SK-N-SH (cell line): ENCODE results near the gene GDPD2. TPM values are rescaled to one million over a fixed set of nuclear protein-coding genes. Genes with fewer than 3 reads are reported as not detected.
A peak's percentile ranks its signal among the peaks of the same experiment; 100 is the strongest.

Experiments used
- CTCF ChIA-PET: fragments of 300-600, 350-600 bp; formaldehyde crosslinking; extraction: SDS; loops from one replicate; lab custom pipeline; 2021; lab: Yijun Ruan, JAX
- POLR2A ChIA-PET: fragments of 350-600 bp; sonication (Branson Sonifier 250); formaldehyde crosslinking; extraction: SDS; loops from one replicate; lab custom pipeline; 2020; ENCODE audit warnings: antibody characterized with exemption, inconsistent platforms; lab: Yijun Ruan, JAX
- DNase-seq: peaks from one replicate; pipeline ENCODE4 v3.0.0; 2012
- H2AFZ ChIP-seq: fragments of 200-600 bp; sonication (generic); 2 replicates; pipeline ENCODE4 v1.8.1; 2016; ENCODE audit warnings: antibody characterized with exemption, mild to moderate bottlenecking, low read depth
- H3F3A ChIP-seq: fragments of 200-600 bp; sonication (generic); replicated peaks from 2 replicates; pipeline ENCODE3; 2016; ENCODE audit warnings: antibody characterized with exemption, mild to moderate bottlenecking; ENCODE audit not compliant: insufficient read depth
- H3K27ac ChIP-seq, 2 experiments: fragments of 200-500 bp in 1 of 2; fragments of 200-600 bp in 1 of 2; sonication (Bioruptor generic) in 1 of 2; sonication (generic), shearing (Covaris generic) in 1 of 2; 2 replicates each; pipeline versions ENCODE4 v1.5.1 to v1.6.1; 2014 to 2016; ENCODE audit warnings: low read depth in 2 of 2, inconsistent platforms in 1 of 2, low read length in 1 of 2, mild to moderate bottlenecking in 1 of 2, mixed read lengths in 1 of 2
- H3K27me3 ChIP-seq: fragments of 200-600 bp; sonication (generic), shearing (Covaris generic); 2 replicates; pipeline ENCODE4 v1.6.1; 2016; ENCODE audit warnings: mixed run types; ENCODE audit not compliant: insufficient read depth
- H3K36me3 ChIP-seq, 2 experiments: fragments of 200-500 bp in 1 of 2; fragments of 200-600 bp in 1 of 2; sonication (Bioruptor generic) in 1 of 2; sonication (generic) in 1 of 2; replicated peaks in 1 of 2; 2 replicates each; pipeline versions ENCODE3 to v1.5.1; 2014 to 2016; ENCODE audit warnings: low read length in 1 of 2, mild to moderate bottlenecking in 1 of 2; ENCODE audit not compliant: insufficient read depth in 2 of 2, control insufficient read depth in 1 of 2
- H3K4me1 ChIP-seq, 2 experiments: fragments of 200-500 bp in 1 of 2; fragments of 200-600 bp in 1 of 2; sonication (Bioruptor generic) in 1 of 2; sonication (generic), shearing (Covaris generic) in 1 of 2; 2 replicates each; pipeline versions ENCODE4 v1.5.1 to v1.6.1; 2014 to 2016; ENCODE audit warnings: low read depth in 1 of 2, low read length in 1 of 2, mixed run types in 1 of 2; ENCODE audit not compliant: insufficient read depth in 2 of 2, control insufficient read depth in 1 of 2
- H3K4me2 ChIP-seq: fragments of 200-600 bp; sonication (generic), shearing (Covaris generic); 2 replicates; pipeline ENCODE4 v1.6.1; 2017; ENCODE audit warnings: mixed run types
- H3K4me3 ChIP-seq, 2 experiments: fragments of 200-500 bp in 1 of 2; fragments of 200-600 bp in 1 of 2; sonication (Bioruptor generic) in 1 of 2; sonication (generic), shearing (Covaris generic) in 1 of 2; 2 replicates each; pipeline versions ENCODE4 v1.5.1 to v1.8.1; 2014 to 2016; ENCODE audit warnings: low read depth in 2 of 2, inconsistent platforms in 1 of 2, low read length in 1 of 2, mild to moderate bottlenecking in 1 of 2, mixed read lengths in 1 of 2, moderate library complexity in 1 of 2
- H3K79me2 ChIP-seq: fragments of 200-600 bp; sonication (generic); 2 replicates; pipeline ENCODE4 v1.8.1; 2017; ENCODE audit warnings: mild to moderate bottlenecking; ENCODE audit not compliant: insufficient read depth
- H3K9ac ChIP-seq: fragments of 200-600 bp; sonication (generic); 2 replicates; pipeline ENCODE4 v1.6.1; 2017; ENCODE audit warnings: mixed run types
- H3K9me2 ChIP-seq: fragments of 200-600 bp; sonication (generic); 2 replicates; pipeline ENCODE4 v1.6.1; 2017; ENCODE audit warnings: mixed run types
- H3K9me3 ChIP-seq: fragments of 200-600 bp; sonication (generic); 2 replicates; pipeline ENCODE4 v1.6.1; 2017; ENCODE audit warnings: mixed run types, mild to moderate bottlenecking, moderate library complexity
- H4K20me1 ChIP-seq: fragments of 200-600 bp; sonication (generic); 2 replicates; pipeline ENCODE4 v1.6.1; 2017; ENCODE audit warnings: mild to moderate bottlenecking, mixed run types; ENCODE audit not compliant: insufficient read depth
- CHD2 ChIP-seq: fragments of 150-350 bp; IDR thresholded peaks from 2 replicates; pipeline ENCODE4 v1.6.1; 2018; ENCODE audit warnings: low read length; ENCODE audit not compliant: partially characterized antibody
- CTCF ChIP-seq: fragments of 200-600 bp; sonication (generic); IDR thresholded peaks from 2 replicates; pipeline ENCODE4 v1.6.1; 2017; ENCODE audit warnings: antibody characterized with exemption, mild to moderate bottlenecking, moderate library complexity
- ELF1 ChIP-seq: IDR thresholded peaks from 2 replicates; pipeline ENCODE4 v1.4.0; 2012
- FOSL2 ChIP-seq: IDR thresholded peaks from 2 replicates; pipeline ENCODE4 v1.4.0; 2012; ENCODE audit warnings: low read depth, mild to moderate bottlenecking, moderate library complexity, borderline replicate concordance
- FOXM1 ChIP-seq: IDR thresholded peaks from 2 replicates; pipeline ENCODE4 v1.4.0; 2012; ENCODE audit warnings: low read depth, mild to moderate bottlenecking
- IRF3 ChIP-seq: fragments of 150-350 bp; IDR thresholded peaks from 2 replicates; pipeline ENCODE4 v1.6.1; 2016; ENCODE audit warnings: mild to moderate bottlenecking, low read depth, low read length
- MAX ChIP-seq: IDR thresholded peaks from 2 replicates; pipeline ENCODE4 v1.4.0; 2012; ENCODE audit warnings: low read depth
- NRF1 ChIP-seq: IDR thresholded peaks from 2 replicates; pipeline ENCODE4 v1.6.1; 2012; ENCODE audit warnings: low read depth, mild to moderate bottlenecking, low read length
- POLR2AphosphoS5 ChIP-seq: IDR thresholded peaks from 2 replicates; pipeline ENCODE4 v1.6.1; 2012; ENCODE audit warnings: low read depth, low read length
- RAD21 ChIP-seq: IDR thresholded peaks from 2 replicates; pipeline ENCODE4 v1.6.1; 2012; ENCODE audit warnings: mild to moderate bottlenecking, low read length
- RCOR1 ChIP-seq: fragments of 150-350 bp; IDR thresholded peaks from 2 replicates; pipeline ENCODE4 v1.6.1; 2017; ENCODE audit warnings: antibody characterized with exemption, low read length
- RXRA ChIP-seq: IDR thresholded peaks from 2 replicates; pipeline ENCODE4 v1.4.0; 2012; ENCODE audit warnings: low read depth, mild to moderate bottlenecking, borderline replicate concordance
- SIN3A ChIP-seq: IDR thresholded peaks from 2 replicates; pipeline ENCODE4 v1.6.1; 2012; ENCODE audit warnings: low read depth, mild to moderate bottlenecking, low read length, moderate library complexity, borderline replicate concordance
- TAF1 ChIP-seq: IDR thresholded peaks from 2 replicates; pipeline ENCODE4 v1.6.1; 2012; ENCODE audit warnings: low read depth, mild to moderate bottlenecking, low read length, moderate library complexity, borderline replicate concordance
- TCF12 ChIP-seq: IDR thresholded peaks from 2 replicates; pipeline ENCODE4 v1.4.0; 2012
- WGBS: methylation state at CpG from one replicate; pipeline ENCODE4 v1.1.6; 2017; ENCODE audit warnings: low lambda C conversion rate; 5-methylcytosine and 5-hydroxymethylcytosine counted together
- polyA plus RNA-seq, 3 experiments: library from polyadenylated mRNA; depleted of rRNA; stranded (reverse); fragments of >200 nt; gene quantifications; 2 replicates each; pipeline ENCODE4 v1.2.3, GENCODE V29; 2012
- TF ChIP-seq, protein P1 (sequence below): IDR thresholded peaks from 2 replicates; pipeline ENCODE4 v1.4.0; 2012; ENCODE audit warnings: low read depth, borderline replicate concordance

The GDPD2 gene
- polyA plus RNA-seq, 1 of the 3 experiments (the other 2 are of a cell fraction) = 0.08 TPM

- TF ChIP-seq IRF3 (no peak), TAF1 (no peak), RXRA (no peak), MAX (no peak)
- TF ChIP-seq, protein P1, sequence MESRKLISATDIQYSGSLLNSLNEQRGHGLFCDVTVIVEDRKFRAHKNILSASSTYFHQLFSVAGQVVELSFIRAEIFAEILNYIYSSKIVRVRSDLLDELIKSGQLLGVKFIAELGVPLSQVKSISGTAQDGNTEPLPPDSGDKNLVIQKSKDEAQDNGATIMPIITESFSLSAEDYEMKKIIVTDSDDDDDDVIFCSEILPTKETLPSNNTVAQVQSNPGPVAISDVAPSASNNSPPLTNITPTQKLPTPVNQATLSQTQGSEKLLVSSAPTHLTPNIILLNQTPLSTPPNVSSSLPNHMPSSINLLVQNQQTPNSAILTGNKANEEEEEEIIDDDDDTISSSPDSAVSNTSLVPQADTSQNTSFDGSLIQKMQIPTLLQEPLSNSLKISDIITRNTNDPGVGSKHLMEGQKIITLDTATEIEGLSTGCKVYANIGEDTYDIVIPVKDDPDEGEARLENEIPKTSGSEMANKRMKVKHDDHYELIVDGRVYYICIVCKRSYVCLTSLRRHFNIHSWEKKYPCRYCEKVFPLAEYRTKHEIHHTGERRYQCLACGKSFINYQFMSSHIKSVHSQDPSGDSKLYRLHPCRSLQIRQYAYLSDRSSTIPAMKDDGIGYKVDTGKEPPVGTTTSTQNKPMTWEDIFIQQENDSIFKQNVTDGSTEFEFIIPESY = no peak
Observed at GRCh38 chrX:70455366-70456202, 32.5 kb downstream of the GDPD2 start (continued).

GRCh38 chrX:70456256-70456655, 33.1 kb downstream of the GDPD2 start:
- Histone ChIP-seq H3K9ac (0 out of 2 replicates have a peak overlapping the region, but pooled peaks have one; percentile 74), H3K27me3 (no peaks in the 10 kb centered on the region), H3K4me3 (peak overlapping the region; percentile 62 to 64; a peak in 3 of 4 replicates), H2AFZ (peak overlapping the region; percentile 89; the same call in 1 of the 2 replicates), H3F3A (no peaks in the 10 kb centered on the region), H3K79me2 (0 out of 2 replicates have a peak, but pooled peaks cover 2% of the 10 kb centered on the region), H3K9me2 (no peaks in the 10 kb centered on the region), H3K9me3 (no peaks in the 10 kb centered on the region), H3K4me2 (peak overlapping the region; percentile 76), H3K27ac (no peak overlapping the region; a peak in 1 of 4 replicates), H3K4me1 (peaks cover 0 to 4% of the 10 kb centered on the region in 2 experiments; a peak in 1 of 4 replicates), H4K20me1 (no peaks in the 10 kb centered on the region), H3K36me3 (no peaks in the 10 kb centered on the region)
- CTCF ChIA-PET = interaction anchor here (1.5 to 3.6 kb wide), 4 partner anchors 11 to 209 kb away, joined by 4 to 16 read pairs (median 8); partner anchors contain the start of gene DLG3
- no peak for DNase-seq
- 24% methylated on average over 2 of the region's 2 CpGs for WGBS
- TF ChIP-seq RXRA (no peak), RCOR1 (no peak), NRF1 (no peak), POLR2AphosphoS5 (no peak)
- POLR2A ChIA-PET = no interaction called here

DNA sequence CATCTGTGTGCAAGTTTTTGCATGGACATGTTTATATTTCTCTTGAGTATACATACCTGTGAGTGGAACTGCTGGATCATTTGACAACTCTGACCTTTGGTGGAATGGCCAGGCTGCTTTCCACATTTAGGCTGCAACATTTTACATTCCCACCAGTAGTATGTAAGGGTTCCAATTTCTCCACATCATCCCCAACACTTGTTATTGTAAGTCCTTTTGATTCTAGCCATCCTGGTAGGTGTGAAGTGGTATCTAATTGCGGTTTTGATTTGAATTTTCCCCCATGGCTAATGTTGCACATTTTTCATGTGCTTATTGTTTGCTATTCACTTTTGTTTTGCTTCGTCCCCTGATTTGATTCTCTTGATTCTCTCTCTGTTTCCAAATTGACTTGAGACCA, 37.9 kb downstream of the GDPD2 start:
- Histone ChIP-seq H3K27ac (no peak overlapping the region), H3K4me1 (no peaks in the 10 kb centered on the region), H3K9me2 (no peaks in the 10 kb centered on the region), H3K4me3 (no peak overlapping the region), H3F3A (no peaks in the 10 kb centered on the region), H2AFZ (no peak overlapping the region), H3K9me3 (no peaks in the 10 kb centered on the region), H3K79me2 (peaks cover 17% of the 10 kb centered on the region; the same call in 1 of the 2 replicates), H3K27me3 (no peaks in the 10 kb centered on the region), H3K4me2 (no peak overlapping the region), H3K36me3 (no peaks in the 10 kb centered on the region), H3K9ac (no peak overlapping the region), H4K20me1 (no peaks in the 10 kb centered on the region)
- WGBS = 54% methylated on average over 2 of the region's 2 CpGs
- POLR2A ChIA-PET = no interaction called here
- CTCF ChIA-PET = no interaction called here
- no peak for DNase-seq
- no peak for TF ChIP-seq FOSL2
- TF ChIP-seq CHD2 = no peak
- TF ChIP-seq, protein P1 = no peak
- no peak for TF ChIP-seq FOXM1
- no peak for TF ChIP-seq RXRA
- TF ChIP-seq POLR2AphosphoS5 = no peak
- no peak for TF ChIP-seq TCF12
- TF ChIP-seq CTCF = no peak
- TF ChIP-seq ELF1 = no peak
- no peak for TF ChIP-seq RAD21
- no peak for TF ChIP-seq SIN3A
